ENCODE data around the gene ATP6V1G3.

Gene ATP6V1G3

GRCh38 chr1:198541737-198542136 is 1.3 kb upstream of the ATP6V1G3 start:
- Histone ChIP-seq H3K9me2 (replicated peaks; ENCODE audit: insufficient read depth, low read length) (no peaks in the 10 kb centered on the region), H2AFZ (ENCODE audit: low read length) (no peak overlapping the region), H4K20me1 (ENCODE audit: insufficient read depth, low read length) (no peaks in the 10 kb centered on the region), H3K27ac (ENCODE audit: low read length) (no peak overlapping the region), H3K4me2 (ENCODE audit: low read depth, low read length) (no peak overlapping the region), H3K9ac (ENCODE audit: low read length) (no peak overlapping the region), H3K79me2 (ENCODE audit: low read length) (no peaks in the 10 kb centered on the region), H3K4me3 (ENCODE audit: low read length) (no peak overlapping the region), H3K9me3 (replicated peaks; ENCODE audit: insufficient read depth, low read length) (no peaks in the 10 kb centered on the region), H3F3A (ENCODE audit: insufficient read depth, low read length) (no peaks in the 10 kb centered on the region), H3K4me1 (ENCODE audit: low read length) (peaks cover 15% of the 10 kb centered on the region), H3K36me3 (replicated peaks; ENCODE audit: insufficient read depth, low read length) (no peaks in the 10 kb centered on the region), H3K27me3 (replicated peaks; ENCODE audit: insufficient read depth, low read length) (no peaks in the 10 kb centered on the region)
- no peak for DNase-seq
- TF ChIP-seq CTCF (IDR thresholded peaks at IDR 0.05; ENCODE audit: low read length) (no peak), EZH2 (optimal IDR thresholded peaks at IDR 0.05; ENCODE audit: low read depth, low read length) (no peak), EZH2phosphoT487 (IDR thresholded peaks at IDR 0.05; ENCODE audit: low read length) (no peak)

GRCh38 chr1:198538579-198539364 is 1.7 kb downstream of the ATP6V1G3 start:
- H3K4me2 ChIP-seq (ENCODE audit: low read depth, low read length) = no peak overlapping the region
- H4K20me1 ChIP-seq (ENCODE audit: insufficient read depth, low read length) = no peaks in the 10 kb centered on the region
- DNase-seq = no peak
- H3K36me3 ChIP-seq (replicated peaks; ENCODE audit: insufficient read depth, low read length) = no peaks in the 10 kb centered on the region
- H3K4me3 ChIP-seq (ENCODE audit: low read length) = no peak overlapping the region
- H3K9me3 ChIP-seq (replicated peaks; ENCODE audit: insufficient read depth, low read length) = no peaks in the 10 kb centered on the region
- H3K4me1 ChIP-seq (ENCODE audit: low read length) = peaks cover 11% of the 10 kb centered on the region
- H3K9me2 ChIP-seq (replicated peaks; ENCODE audit: insufficient read depth, low read length) = no peaks in the 10 kb centered on the region
- no peaks in the 10 kb centered on the region for H3K79me2 ChIP-seq (ENCODE audit: low read length)
- H2AFZ ChIP-seq (ENCODE audit: low read length) = no peak overlapping the region
- H3K27me3 ChIP-seq (replicated peaks; ENCODE audit: insufficient read depth, low read length) = no peaks in the 10 kb centered on the region
- H3K27ac ChIP-seq (ENCODE audit: low read length) = no peak overlapping the region
- no peak overlapping the region for H3K9ac ChIP-seq (ENCODE audit: low read length)
- TF ChIP-seq CTCF (IDR thresholded peaks at IDR 0.05; ENCODE audit: low read length) = no peak
- no peak for TF ChIP-seq EZH2 (optimal IDR thresholded peaks at IDR 0.05; ENCODE audit: low read depth, low read length)
- TF ChIP-seq EZH2phosphoT487 (IDR thresholded peaks at IDR 0.05; ENCODE audit: low read length) = no peak
- H3F3A ChIP-seq (ENCODE audit: insufficient read depth, low read length) = no peaks in the 10 kb centered on the region

- no peaks in the 10 kb centered on the region for H3K27me3 ChIP-seq (replicated peaks; ENCODE audit: insufficient read depth, low read length)
- no peak overlapping the region for H3K27ac ChIP-seq (ENCODE audit: low read length)
- DNase-seq = no peak
- H3K9me2 ChIP-seq (replicated peaks; ENCODE audit: insufficient read depth, low read length) = no peaks in the 10 kb centered on the region
- H3K36me3 ChIP-seq (replicated peaks; ENCODE audit: insufficient read depth, low read length) = no peaks in the 10 kb centered on the region
- no peak overlapping the region for H2AFZ ChIP-seq (ENCODE audit: low read length)
- H4K20me1 ChIP-seq (ENCODE audit: insufficient read depth, low read length) = no peaks in the 10 kb centered on the region
- H3K79me2 ChIP-seq (ENCODE audit: low read length) = no peaks in the 10 kb centered on the region
- H3K4me3 ChIP-seq (ENCODE audit: low read length) = no peak overlapping the region
- H3F3A ChIP-seq (ENCODE audit: insufficient read depth, low read length) = no peaks in the 10 kb centered on the region
- TF ChIP-seq EZH2phosphoT487 (IDR thresholded peaks at IDR 0.05; ENCODE audit: low read length) (no peak), CTCF (IDR thresholded peaks at IDR 0.05; ENCODE audit: low read length) (no peak), EZH2 (optimal IDR thresholded peaks at IDR 0.05; ENCODE audit: low read depth, low read length) (no peak)
- peaks cover 6% of the 10 kb centered on the region; the same call in 1 of the 2 replicates for H3K4me1 ChIP-seq (ENCODE audit: low read length)
- no peak overlapping the region for H3K4me2 ChIP-seq (ENCODE audit: low read depth, low read length)
- H3K9ac ChIP-seq (ENCODE audit: low read length) = no peak overlapping the region
- H3K9me3 ChIP-seq (replicated peaks; ENCODE audit: insufficient read depth, low read length) = no peaks in the 10 kb centered on the region
Observed at GRCh38 chr1:198535631-198536030, 4.8 kb downstream of the ATP6V1G3 start.

Data from MM.1S (cell line).